A549 (cell line): ENCODE data around the gene HOXB8. TPM values are rescaled to one million over a fixed set of nuclear protein-coding genes. Genes with fewer than 3 reads are reported as not detected.

Source experiments
- ATAC-seq, 2 experiments: fragments of 200-7000 bp in 1 of 2; fragments of >200 bp in 1 of 2; cut with Nextera tagmentation in 1 of 2; cut with Tn5 transposase in 1 of 2; 3 replicates each; pipeline versions ENCODE4 v1.8.0 to v1.9.1; 2018 to 2020; ENCODE audit warnings: mild to moderate bottlenecking in 1 of 2, moderate library complexity in 1 of 2
- CTCF ChIA-PET: fragments of 300-600 bp; sonication (Branson Sonifier 250); formaldehyde crosslinking; extraction: SDS; loops from one replicate; lab custom pipeline; 2021; ENCODE audit warnings: antibody characterized with exemption, inconsistent platforms; lab: Yijun Ruan, JAX
- POLR2A ChIA-PET: fragments of 350-600 bp; formaldehyde crosslinking; extraction: SDS; loops from one replicate; lab custom pipeline; 2021; ENCODE audit warnings: antibody characterized with exemption, inconsistent platforms; lab: Yijun Ruan, JAX
- DNase-seq, 2 experiments: peaks; one replicate each; pipeline versions ENCODE4 v3.0.0 to v3.0.0-alpha.2; 2011 to 2016; ENCODE audit warnings: low read depth in 1 of 2, low spot score in 1 of 2
- FAIRE-seq: peaks from 2 replicates; lab custom pipeline; 2011; peaks lifted over from hg19 to GRCh38; lab: Jason Lieb, UNC
- H3K27ac ChIP-seq, 2 experiments: fragments of >200 bp; sonication (Bioruptor Twin); formaldehyde crosslinking; 3 replicates each; pipeline ENCODE4 v1.5.1; 2016 to 2017
- H3K4me1 ChIP-seq: fragments of >200 bp; sonication (Bioruptor Twin); formaldehyde crosslinking; 3 replicates; pipeline ENCODE4 v1.6.1; 2016
- H3K4me2 ChIP-seq: fragments of >200 bp; sonication (Bioruptor Twin); formaldehyde crosslinking; 3 replicates; pipeline ENCODE4 v1.6.1; 2016
- H3K4me3 ChIP-seq: fragments of >200 bp; sonication (Bioruptor Twin); formaldehyde crosslinking; 3 replicates; pipeline ENCODE4 v1.5.1; 2016
- H3K9me3 ChIP-seq: fragments of >200 bp; sonication (Bioruptor Twin); formaldehyde crosslinking; 3 replicates; pipeline ENCODE4 v1.6.1; 2016
- BHLHE40 ChIP-seq: IDR thresholded peaks from 2 replicates; pipeline ENCODE4 v1.6.1; 2012; ENCODE audit warnings: low read depth, low read length, inconsistent platforms
- CEBPB ChIP-seq, 2 experiments: fragments of >200 bp in 1 of 2; sonication (Bioruptor Twin) in 1 of 2; formaldehyde crosslinking in 1 of 2; IDR thresholded peaks; 2 replicates each; pipeline ENCODE4 v1.6.1; 2012 to 2016
- CHD4 ChIP-seq: fragments of 200-600 bp; sonication (generic); IDR thresholded peaks from 2 replicates; pipeline ENCODE4 v1.6.1; 2016; ENCODE audit warnings: antibody characterized with exemption, mild to moderate bottlenecking, borderline replicate concordance
- CTCF ChIP-seq: fragments of >200 bp; sonication (Bioruptor Twin); formaldehyde crosslinking; IDR thresholded peaks from 3 replicates; pipeline ENCODE4 v1.5.1; 2016
- EHF ChIP-seq: fragments of 250-450 bp; sonication (Bioruptor Pico); IDR thresholded peaks from 2 replicates; pipeline ENCODE4 v1.5.0; 2020; ENCODE audit warnings: mild to moderate bottlenecking
- EP300 ChIP-seq, 2 experiments: fragments of >200 bp; sonication (Bioruptor Twin); formaldehyde crosslinking; IDR thresholded peaks; 2 replicates in 1 of 2; 3 replicates in 1 of 2; pipeline ENCODE4 v1.6.1; 2016 to 2017
- FOXS1 ChIP-seq: fragments of 250-450 bp; sonication (Bioruptor Pico); IDR thresholded peaks from 2 replicates; pipeline ENCODE4 v1.5.0; 2020; ENCODE audit warnings: mild to moderate bottlenecking, moderate library complexity
- HDAC2 ChIP-seq: fragments of 200-600 bp; sonication (generic); IDR thresholded peaks from 2 replicates; pipeline ENCODE4 v1.6.1; 2016
- HEYL ChIP-seq: fragments of 250-450 bp; sonication (Bioruptor Pico); IDR thresholded peaks from 2 replicates; pipeline ENCODE4 v1.8.0; 2021; ENCODE audit warnings: mild to moderate bottlenecking, moderate library complexity
- HOXB13 ChIP-seq: fragments of 250-450 bp; sonication (Bioruptor Pico); IDR thresholded peaks from 2 replicates; pipeline ENCODE4 v1.5.0; 2020; ENCODE audit warnings: low read depth, mild to moderate bottlenecking, moderate library complexity
- JUNB ChIP-seq: fragments of >200 bp; sonication (Bioruptor Twin); formaldehyde crosslinking; IDR thresholded peaks from 2 replicates; pipeline ENCODE4 v1.6.1; 2016
- KDM1A ChIP-seq: fragments of 200-600 bp; sonication (generic); IDR thresholded peaks from 2 replicates; pipeline ENCODE4 v1.6.1; 2016; ENCODE audit warnings: low read depth, mild to moderate bottlenecking
- MAFK ChIP-seq: fragments of 450-650 bp; IDR thresholded peaks from 2 replicates; pipeline ENCODE4 v1.6.1; 2014; ENCODE audit not compliant: partially characterized antibody
- MAZ ChIP-seq: fragments of 150-350 bp; IDR thresholded peaks from 2 replicates; pipeline ENCODE4 v1.6.1; 2014; ENCODE audit warnings: antibody characterized with exemption, low read depth, low read length, borderline replicate concordance
- NFE2L2 ChIP-seq: fragments of 150-350 bp; conservative IDR thresholded peaks from 2 replicates; pipeline ENCODE4 v1.6.1; 2014; ENCODE audit warnings: low read length
- PHF8 ChIP-seq: fragments of 200-600 bp; sonication (generic); IDR thresholded peaks from 2 replicates; pipeline ENCODE4 v1.6.1; 2016; ENCODE audit warnings: low read depth, mild to moderate bottlenecking, antibody characterized with exemption, moderate library complexity, borderline replicate concordance
- POLR2A ChIP-seq: IDR thresholded peaks from 2 replicates; pipeline ENCODE4 v1.6.1; 2012; ENCODE audit warnings: mild to moderate bottlenecking, low read length
- POLR2AphosphoS2 ChIP-seq: conservative IDR thresholded peaks from 2 replicates; pipeline ENCODE4 v1.6.1; 2012; ENCODE audit warnings: low read length, improper control_type of control experiment, inconsistent platforms
- RAD21 ChIP-seq, 2 experiments: fragments of >200 bp in 1 of 2; sonication (Bioruptor Twin) in 1 of 2; formaldehyde crosslinking in 1 of 2; IDR thresholded peaks in 1 of 2; conservative IDR thresholded peaks in 1 of 2; 2 replicates in 1 of 2; 3 replicates in 1 of 2; pipeline ENCODE4 v1.6.1; 2012 to 2018; ENCODE audit warnings: inconsistent platforms in 1 of 2
- RARB ChIP-seq: fragments of 250-450 bp; sonication (Bioruptor Pico); IDR thresholded peaks from 2 replicates; pipeline ENCODE4 v1.8.0; 2021; ENCODE audit warnings: mild to moderate bottlenecking, moderate library complexity
- REST ChIP-seq: fragments of 200-600 bp; sonication (generic); IDR thresholded peaks from 2 replicates; pipeline ENCODE4 v1.6.1; 2016; ENCODE audit warnings: antibody characterized with exemption, mild to moderate bottlenecking, moderate library complexity
- RNF2 ChIP-seq: fragments of 200-600 bp; sonication (generic); IDR thresholded peaks from 2 replicates; pipeline ENCODE4 v1.6.1; 2016; ENCODE audit warnings: low read depth, mild to moderate bottlenecking, antibody characterized with exemption, moderate library complexity, borderline replicate concordance
- SMC3 ChIP-seq: fragments of >200 bp; sonication (Bioruptor Twin); formaldehyde crosslinking; IDR thresholded peaks from 3 replicates; pipeline ENCODE4 v1.6.1; 2018; ENCODE audit warnings: inconsistent platforms
- TFCP2L1 ChIP-seq: fragments of 250-450 bp; sonication (Bioruptor Pico); IDR thresholded peaks from 2 replicates; pipeline ENCODE4 v1.5.0; 2021; ENCODE audit warnings: mild to moderate bottlenecking
- TP53 ChIP-seq: fragments of 250-450 bp; sonication (Bioruptor Pico); IDR thresholded peaks from 2 replicates; pipeline ENCODE4 v1.5.0; 2021; ENCODE audit warnings: mild to moderate bottlenecking, moderate library complexity
- USF2 ChIP-seq: fragments of 450-650 bp; IDR thresholded peaks from 2 replicates; pipeline ENCODE4 v1.6.1; 2014; ENCODE audit warnings: antibody characterized with exemption
- ZFP36 ChIP-seq: fragments of 450-650 bp; IDR thresholded peaks from 2 replicates; pipeline ENCODE4 v1.6.1; 2014; ENCODE audit warnings: borderline replicate concordance; ENCODE audit not compliant: partially characterized antibody
- WGBS: methylation state at CpG from one replicate; pipeline ENCODE4 v1.1.6; 2017; ENCODE audit errors: missing lambda C conversion rate; 5-methylcytosine and 5-hydroxymethylcytosine counted together
- polyA plus RNA-seq, 4 experiments: library from polyadenylated mRNA; depleted of rRNA in 3 of 4; stranded (reverse); fragments of >200 nt; fragmentation: RNase III in 1 of 4; extraction: RNeasy Plus Mini Kit Qiagen cat#74134 plus additional on column Dnase treatment in 1 of 4; gene quantifications; 2 replicates in 3 of 4; 3 replicates in 1 of 4; pipeline ENCODE4 v1.2.3, GENCODE V29; 2011 to 2017
- TF ChIP-seq, protein P1 (sequence below): fragments of >200 bp; sonication (Bioruptor Twin); formaldehyde crosslinking; IDR thresholded peaks from 2 replicates; pipeline ENCODE4 v1.6.1; 2016

The HOXB8 gene
- polyA plus RNA-seq, 2 of the 4 experiments (the other 2 are of a cell fraction) = 5.8 to 11.1 TPM

DNA sequence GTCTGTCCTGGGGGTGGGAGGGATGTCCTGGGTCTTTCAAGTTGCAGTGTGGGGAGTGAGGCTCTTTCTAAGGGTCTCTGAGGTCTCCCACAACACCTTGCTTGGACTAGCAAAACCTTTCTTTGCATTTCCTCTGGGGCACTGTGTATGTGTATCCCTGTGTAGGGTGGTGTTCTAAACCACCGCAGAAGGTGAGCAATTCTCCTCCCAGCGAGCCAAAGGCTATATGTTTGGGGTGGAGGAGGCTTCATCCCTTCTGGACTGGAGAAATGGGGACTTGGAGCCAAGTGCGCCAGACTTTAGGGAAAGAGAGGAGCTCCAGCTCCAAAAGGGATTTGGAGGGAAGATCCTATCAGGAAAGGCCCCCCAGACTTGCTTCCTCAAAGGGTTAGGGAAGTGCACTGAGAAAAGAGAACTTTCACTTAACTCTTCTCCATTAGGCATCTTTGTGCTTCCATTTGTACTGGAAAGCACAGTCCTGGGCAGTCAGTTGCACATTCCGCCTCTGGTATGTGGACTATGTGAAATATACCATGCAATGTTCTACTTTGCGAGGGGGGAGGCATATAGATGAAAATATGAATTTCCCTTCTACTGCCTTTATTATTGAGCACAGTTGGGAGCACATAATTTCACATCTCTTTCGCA lies 29.9 kb upstream of the HOXB8 start (continued):
- TF ChIP-seq REST = no peak
- TF ChIP-seq SMC3 = no peak
- TF ChIP-seq RAD21 (conservative IDR thresholded peaks at IDR 0.05 in 1 of 2, IDR thresholded peaks at IDR 0.05 in 1 of 2) = no peak
- no peak for TF ChIP-seq NFE2L2
- TF ChIP-seq HDAC2 = no peak
- TF ChIP-seq RNF2 = no peak
- no peak for TF ChIP-seq PHF8
- no peak for TF ChIP-seq CTCF
- no peak for TF ChIP-seq EHF (CRISPR knock-in tag)
- no peak for TF ChIP-seq MAFK

GRCh38 chr17:48644159-48644558 lies 29.1 kb upstream of the HOXB8 start:
- ATAC-seq (no peak), FAIRE-seq (no peak), DNase-seq (no peak)
- peaks cover 44% of the 10 kb centered on the region for H3K4me1 ChIP-seq
- peak overlapping the region; percentile 68 for H3K4me2 ChIP-seq
- H3K4me3 ChIP-seq = peak overlapping the region; percentile 74
- 56% methylated on average over 1 of the region's 1 CpG for WGBS
- H3K9me3 ChIP-seq = no peaks in the 10 kb centered on the region
- TF ChIP-seq, protein P1, sequence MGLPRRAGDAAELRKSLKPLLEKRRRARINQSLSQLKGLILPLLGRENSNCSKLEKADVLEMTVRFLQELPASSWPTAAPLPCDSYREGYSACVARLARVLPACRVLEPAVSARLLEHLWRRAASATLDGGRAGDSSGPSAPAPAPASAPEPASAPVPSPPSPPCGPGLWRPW = no peak
- no peak for TF ChIP-seq HDAC2
- TF ChIP-seq BHLHE40 = no peak
- TF ChIP-seq NFE2L2 = no peak
- ChIA-PET CTCF (interaction anchor here (1.0 to 2.9 kb wide), 4 partner anchors 8 to 235 kb away, joined by 3 to 25 read pairs (median 9); partner anchors contain the start of gene HOXB9), POLR2A (interaction anchor here (0.6 to 1.1 kb wide), 2 partner anchors 18 to 84 kb away, joined by 3 read pairs; partner anchors contain the start of genes HOXB13 and HOXB9)
- peak overlapping the region; percentile 92 to 95 for H3K27ac ChIP-seq

- H3K9me3 ChIP-seq = no peaks in the 10 kb centered on the region
- POLR2A ChIA-PET = interaction anchor here (1.1 kb wide), 1 partner anchor 18 kb away, joined by 3 read pairs; the partner anchor contains the start of gene HOXB9
- TF ChIP-seq TP53 (CRISPR knock-in tag) (no peak), KDM1A (no peak), JUNB (no peak), CEBPB (IDR thresholded peaks at IDR 0.05) (no peak), PHF8 (no peak), RARB (CRISPR knock-in tag) (no peak), EHF (CRISPR knock-in tag) (no peak), MAZ (no peak), USF2 (no peak), POLR2A (no peak), FOXS1 (CRISPR knock-in tag) (no peak), EP300 (IDR thresholded peaks at IDR 0.05) (no peak), TFCP2L1 (CRISPR knock-in tag) (no peak), HOXB13 (no peak), POLR2AphosphoS2 (no peak), CHD4 (no peak), HEYL (CRISPR knock-in tag) (no peak), ZFP36 (no peak)
- TF ChIP-seq, all 56 proteins: peak for 0
- H3K4me1 ChIP-seq = peaks cover 49% of the 10 kb centered on the region
- ATAC-seq = no peak
- no peak for DNase-seq
- peak overlapping the region; percentile 52 to 92; a peak in 4 of 6 replicates for H3K27ac ChIP-seq
- peak overlapping the region; percentile 68 for H3K4me2 ChIP-seq
- CTCF ChIA-PET = interaction anchor here (1.0 to 2.5 kb wide), 5 partner anchors 8 to 235 kb away, joined by 3 to 13 read pairs (median 5); partner anchors contain the start of gene HOXB9
- FAIRE-seq = no peak
- peak overlapping the region; percentile 26; the same call in 1 of the 3 replicates for H3K4me3 ChIP-seq
Observed at GRCh38 chr17:48643697-48644012, 28.6 kb upstream of the HOXB8 start.
